ENCODE data around the gene CYTH2. TPM values are rescaled to one million over a fixed set of nuclear protein-coding genes. Genes with fewer than 3 reads are reported as not detected.
A peak's percentile ranks its signal among the peaks of the same experiment; 100 is the strongest.

CYTH2 gene
- polyA plus RNA-seq, 3 donors: 21.3 to 48.2 (median 21.7) TPM

DNA sequence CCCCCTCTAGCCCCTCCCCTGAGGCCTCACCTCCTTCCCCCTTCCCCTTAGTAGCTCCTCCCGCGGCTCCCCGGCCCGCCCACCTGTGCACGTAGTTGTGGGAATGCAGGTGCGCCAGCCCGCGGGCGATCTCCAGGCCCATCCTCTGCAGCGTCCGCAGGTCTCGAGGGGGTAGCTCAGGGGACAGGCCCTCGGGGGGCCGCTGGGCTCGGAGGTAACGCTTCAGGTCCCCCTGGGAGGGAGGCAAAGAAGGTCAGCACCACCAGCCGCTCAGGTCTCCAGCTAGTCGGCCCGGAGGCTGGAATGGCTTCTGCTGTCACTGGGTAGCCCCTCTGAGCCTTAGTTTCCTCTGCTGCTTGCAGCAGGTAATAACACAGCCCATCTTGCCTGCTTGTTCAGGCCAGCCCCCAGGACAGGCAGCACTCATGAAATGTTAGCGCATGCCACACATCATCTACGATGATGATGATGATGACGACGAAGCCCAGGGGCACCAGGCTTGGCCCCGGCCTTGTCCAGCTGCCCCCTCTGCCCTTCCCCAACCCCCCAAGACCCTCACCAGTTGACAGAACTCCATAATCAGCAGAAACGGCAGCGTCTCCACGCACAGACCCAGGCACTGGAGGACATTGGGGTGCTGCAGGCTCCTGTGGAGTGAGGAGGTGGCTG is 33.3 kb downstream of the CYTH2 start:
- no peak overlapping the region for H3K27ac ChIP-seq (ENCODE audit: low read depth in 1 of 2, low read length in 2 of 2)
- no peak overlapping the region for H3K4me3 Mint-ChIP-seq
- H4K20me1 ChIP-seq (ENCODE audit: insufficient read depth, low read length): no peaks in the 10 kb centered on the region
- peaks cover 0 to 6% (median 4%) of the 10 kb centered on the region in 7 donors for H3K9me3 Mint-ChIP-seq
- H3K36me3 ChIP-seq (replicated peaks in 1 of 2; ENCODE audit: control insufficient read depth in 1 of 2, insufficient read depth in 2 of 2, low read length in 2 of 2): no peaks in the 10 kb centered on the region
- peaks cover 7 to 32% of the 10 kb centered on the region in 2 donors for H3K27me3 ChIP-seq (ENCODE audit: control insufficient read depth in 2 of 2, insufficient read depth in 2 of 2, low read length in 2 of 2)
- H2AFZ ChIP-seq (ENCODE audit: insufficient read depth, low read depth, low read length, poor library complexity, severe bottlenecking): peak overlapping the region; percentile 33
- H3K79me2 ChIP-seq (ENCODE audit: insufficient read depth, low read length): no peaks in the 10 kb centered on the region
- DNase-seq: no peak
- H3K4me1 Mint-ChIP-seq: peaks cover 20% of the 10 kb centered on the region
- 18% methylated on average over 21 of the region's 27 CpGs for WGBS (ENCODE audit: insufficient coverage)
- peaks cover 18 to 45% (median 27%) of the 10 kb centered on the region in 3 donors for H3K27me3 Mint-ChIP-seq (ENCODE audit: low read depth in 3 of 3)
- peak overlapping the region; percentile 42 for H3K4me2 ChIP-seq (replicated peaks; ENCODE audit: extremely low read depth, low read length, poor library complexity, severe bottlenecking)
- H3K4me3 ChIP-seq (replicated peaks in 1 of 3; ENCODE audit: low read depth in 2 of 3, low read length in 3 of 3): peak overlapping the region in 1 of 3 experiments; percentile 37
- H3K36me3 Mint-ChIP-seq: no peaks in the 10 kb centered on the region
- intact Hi-C loops (cut with micrococcal nuclease): loop anchor here in 1 of 2 donors (1.0 kb wide), 1 partner anchor 9 kb away; no protein-coding TSS in a partner anchor
- H3K4me1 ChIP-seq (ENCODE audit: control insufficient read depth in 1 of 2, insufficient read depth in 2 of 2, low read length in 2 of 2): peaks cover 9 to 19% of the 10 kb centered on the region in 2 donors
- no peaks in the 10 kb centered on the region for H3K9me3 ChIP-seq (replicated peaks in 1 of 2; ENCODE audit: control insufficient read depth in 1 of 2, insufficient read depth in 1 of 2, low read length in 2 of 2)
- H3K9ac ChIP-seq (ENCODE audit: insufficient read depth, low read length, poor library complexity, severe bottlenecking): no peak overlapping the region
- TF ChIP-seq, protein P1, sequence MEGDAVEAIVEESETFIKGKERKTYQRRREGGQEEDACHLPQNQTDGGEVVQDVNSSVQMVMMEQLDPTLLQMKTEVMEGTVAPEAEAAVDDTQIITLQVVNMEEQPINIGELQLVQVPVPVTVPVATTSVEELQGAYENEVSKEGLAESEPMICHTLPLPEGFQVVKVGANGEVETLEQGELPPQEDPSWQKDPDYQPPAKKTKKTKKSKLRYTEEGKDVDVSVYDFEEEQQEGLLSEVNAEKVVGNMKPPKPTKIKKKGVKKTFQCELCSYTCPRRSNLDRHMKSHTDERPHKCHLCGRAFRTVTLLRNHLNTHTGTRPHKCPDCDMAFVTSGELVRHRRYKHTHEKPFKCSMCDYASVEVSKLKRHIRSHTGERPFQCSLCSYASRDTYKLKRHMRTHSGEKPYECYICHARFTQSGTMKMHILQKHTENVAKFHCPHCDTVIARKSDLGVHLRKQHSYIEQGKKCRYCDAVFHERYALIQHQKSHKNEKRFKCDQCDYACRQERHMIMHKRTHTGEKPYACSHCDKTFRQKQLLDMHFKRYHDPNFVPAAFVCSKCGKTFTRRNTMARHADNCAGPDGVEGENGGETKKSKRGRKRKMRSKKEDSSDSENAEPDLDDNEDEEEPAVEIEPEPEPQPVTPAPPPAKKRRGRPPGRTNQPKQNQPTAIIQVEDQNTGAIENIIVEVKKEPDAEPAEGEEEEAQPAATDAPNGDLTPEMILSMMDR (IDR thresholded peaks at IDR 0.05): no peak
- H3K27ac Mint-ChIP-seq: peak overlapping the region in 1 of 7 donors; percentile 78

DNA sequence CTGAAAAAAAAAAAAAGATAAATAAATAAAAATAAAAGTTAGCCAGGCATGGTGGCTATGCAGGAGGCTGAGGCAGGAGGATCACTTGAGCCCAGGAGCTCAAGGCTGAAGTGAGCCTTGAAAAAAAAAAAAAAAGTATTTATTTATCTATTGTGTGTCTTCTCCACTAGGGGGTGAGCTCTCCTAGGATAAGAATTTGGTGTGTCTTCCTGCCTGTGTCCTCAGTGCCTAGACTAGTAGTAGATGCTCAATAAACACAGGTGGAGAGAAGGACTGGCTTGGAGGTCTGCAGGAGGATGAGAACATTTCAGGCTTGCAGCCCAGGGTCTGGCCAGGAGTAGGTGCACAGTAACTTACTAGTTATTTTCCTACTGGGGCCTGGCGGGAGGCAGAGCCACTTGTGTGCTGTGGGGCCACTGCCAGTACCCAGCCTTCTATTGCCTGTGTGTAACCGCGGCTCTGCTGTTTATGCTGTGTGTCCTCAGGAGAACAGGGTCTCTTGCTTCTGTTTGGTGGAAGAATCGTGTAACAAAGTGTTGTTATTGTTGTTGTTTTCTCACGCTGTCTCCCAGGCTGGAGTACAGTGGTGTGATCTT is 37.1 kb downstream of the CYTH2 start:
- H3K4me1 ChIP-seq (ENCODE audit: control insufficient read depth in 1 of 2, insufficient read depth in 2 of 2, low read length in 2 of 2): peaks cover 5 to 21% of the 10 kb centered on the region in 2 donors
- H3K36me3 ChIP-seq (replicated peaks in 1 of 2; ENCODE audit: control insufficient read depth in 1 of 2, insufficient read depth in 2 of 2, low read length in 2 of 2): no peaks in the 10 kb centered on the region
- H3K4me3 Mint-ChIP-seq: no peak overlapping the region
- peaks cover 0 to 4% of the 10 kb centered on the region in 2 donors for H3K9me3 ChIP-seq (replicated peaks in 1 of 2; ENCODE audit: control insufficient read depth in 1 of 2, insufficient read depth in 1 of 2, low read length in 2 of 2)
- no peak overlapping the region for H3K4me2 ChIP-seq (replicated peaks; ENCODE audit: extremely low read depth, low read length, poor library complexity, severe bottlenecking)
- H3K9me3 Mint-ChIP-seq: peaks cover 0 to 11% (median 6%) of the 10 kb centered on the region in 7 donors
- WGBS (ENCODE audit: insufficient coverage): 94% methylated on average over 4 of the region's 5 CpGs
- no peak overlapping the region for H3K4me3 ChIP-seq (replicated peaks in 1 of 3; ENCODE audit: low read depth in 2 of 3, low read length in 3 of 3)
- peaks cover 4 to 16% of the 10 kb centered on the region in 2 donors for H3K27me3 ChIP-seq (ENCODE audit: control insufficient read depth in 2 of 2, insufficient read depth in 2 of 2, low read length in 2 of 2)
- peaks cover 0 to 5% of the 10 kb centered on the region in 2 donors for H3K36me3 Mint-ChIP-seq
- no peak overlapping the region for H3K9ac ChIP-seq (ENCODE audit: insufficient read depth, low read length, poor library complexity, severe bottlenecking)
- H4K20me1 ChIP-seq (ENCODE audit: insufficient read depth, low read length): no peaks in the 10 kb centered on the region
- H3K27ac Mint-ChIP-seq: no peak overlapping the region
- no peak overlapping the region for H3K27ac ChIP-seq (ENCODE audit: low read depth in 1 of 2, low read length in 2 of 2)
- no peaks in the 10 kb centered on the region for H3K79me2 ChIP-seq (ENCODE audit: insufficient read depth, low read length)
- peaks cover 16 to 24% (median 18%) of the 10 kb centered on the region in 3 donors for H3K27me3 Mint-ChIP-seq (ENCODE audit: low read depth in 3 of 3)
- H3K4me1 Mint-ChIP-seq: peaks cover 24% of the 10 kb centered on the region
- H2AFZ ChIP-seq (ENCODE audit: insufficient read depth, low read depth, low read length, poor library complexity, severe bottlenecking): no peak overlapping the region
- TF ChIP-seq, protein P1 (IDR thresholded peaks at IDR 0.05): peak; percentile 68
- DNase-seq: peak; percentile 27 to 57 (median 33)
- intact Hi-C loops (cut with micrococcal nuclease): loop anchor here (2.0 to 5.0 kb wide), 2 partner anchors 79 to 81 kb away; no protein-coding TSS in a partner anchor
